Measurements from ENCODE around the gene PDE11A. TPM values are rescaled to one million over a fixed set of nuclear protein-coding genes. Genes with fewer than 3 reads are reported as not detected.

PDE11A gene
- total RNA-seq, 1 experiment from 2014 or later, result 0.61 TPM

DNA sequence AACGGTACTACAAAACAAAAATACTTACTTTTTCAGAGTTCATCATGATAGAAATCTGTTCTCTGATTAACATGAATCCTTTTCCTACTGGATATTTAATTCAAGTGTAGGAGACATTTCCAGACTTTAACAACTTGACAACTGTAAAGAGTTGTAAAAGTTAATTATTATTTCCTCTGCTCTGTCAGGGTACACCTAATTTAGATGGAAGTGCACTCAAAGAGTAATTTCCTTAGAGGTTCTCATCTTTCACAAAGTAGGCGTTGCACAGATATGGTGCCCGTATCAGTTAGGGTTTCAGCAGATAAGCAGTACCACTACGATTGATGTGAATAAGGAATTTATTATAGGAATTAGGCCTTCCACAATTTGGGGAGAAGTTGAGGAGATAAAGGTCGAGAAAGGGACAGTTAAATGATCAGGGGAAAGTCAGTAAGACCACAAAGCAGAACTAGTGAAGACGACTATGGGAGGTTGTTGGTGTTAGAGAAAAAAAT, 16.2 kb upstream of the PDE11A start:
- Histone ChIP-seq H3K79me2 (ENCODE audit: insufficient read depth, low read length) (no peaks in the 10 kb centered on the region), H3K9me3 (ENCODE audit: control insufficient read depth in 1 of 2, insufficient read depth in 1 of 2, low read depth in 1 of 2, low read length in 2 of 2) (no peaks in the 10 kb centered on the region), H3K9me2 (ENCODE audit: insufficient read depth) (no peaks in the 10 kb centered on the region), H2AFZ (ENCODE audit: low read depth, low read length, poor library complexity, severe bottlenecking) (peak overlapping the region; percentile 42), H3K9ac (ENCODE audit: low read length) (no peak overlapping the region), H3K4me3 (replicated peaks in 1 of 2; ENCODE audit: low read depth in 1 of 2, low read length in 2 of 2) (no peak overlapping the region), H3K4me1 (ENCODE audit: control insufficient read depth in 1 of 2, insufficient read depth in 2 of 2, low read length in 2 of 2) (no peaks in the 10 kb centered on the region), H3K27ac (ENCODE audit: low read depth, low read length) (no peak overlapping the region), H3K4me2 (ENCODE audit: low read length) (no peak overlapping the region), H3K27me3 (ENCODE audit: insufficient read depth, low read length) (no peaks in the 10 kb centered on the region), H4K20me1 (ENCODE audit: insufficient read depth) (no peaks in the 10 kb centered on the region), H3K36me3 (ENCODE audit: control insufficient read depth in 1 of 2, insufficient read depth in 2 of 2, low read length in 2 of 2) (no peaks in the 10 kb centered on the region)
- no peak for ATAC-seq
- ChIA-PET CTCF (no interaction called here), POLR2A (no interaction called here), RAD21 (ENCODE audit: low non-redundant PET in 1 of 2, low total read pairs in 2 of 2, uncharacterized antibody in 2 of 2, unreplicated experiment in 2 of 2) (no interaction called here)
- no TSS peak for BruUV-seq (replicated peaks)
- intact Hi-C loops (cut with micrococcal nuclease), result no loop called here
- TF ChIP-seq CBX3 (IDR thresholded peaks at IDR 0.05; ENCODE audit: low read depth), result no peak
- no peak for DNase-seq (ENCODE audit: low read depth, low spot score)

DNA sequence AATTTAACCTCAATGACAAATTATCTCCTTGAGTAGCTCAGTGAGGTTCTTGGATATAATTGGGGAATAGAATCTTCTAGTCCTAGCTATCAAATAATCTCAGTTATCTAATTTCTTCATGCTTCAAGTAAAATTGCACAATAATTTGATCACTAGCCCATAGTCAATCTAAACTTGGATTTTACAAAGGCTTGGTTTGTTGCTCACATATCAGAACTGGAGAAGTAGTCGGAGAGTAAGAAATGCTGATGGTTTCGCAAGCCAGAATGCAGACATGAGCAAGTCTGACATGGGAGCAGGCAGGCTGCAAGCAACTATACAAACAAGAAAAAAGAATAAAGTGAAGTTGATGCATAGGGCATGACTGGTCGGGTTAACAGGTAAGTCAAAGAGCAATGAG, 11.7 kb upstream of the PDE11A start:
- Histone ChIP-seq H3K79me2 (ENCODE audit: insufficient read depth, low read length) (no peaks in the 10 kb centered on the region), H3K27me3 (ENCODE audit: insufficient read depth, low read length) (no peaks in the 10 kb centered on the region), H3K36me3 (ENCODE audit: control insufficient read depth in 1 of 2, insufficient read depth in 2 of 2, low read length in 2 of 2) (no peaks in the 10 kb centered on the region), H3K27ac (ENCODE audit: low read depth, low read length) (no peak overlapping the region), H4K20me1 (ENCODE audit: insufficient read depth) (no peaks in the 10 kb centered on the region), H3K4me2 (ENCODE audit: low read length) (no peak overlapping the region), H3K9me3 (ENCODE audit: control insufficient read depth in 1 of 2, insufficient read depth in 1 of 2, low read depth in 1 of 2, low read length in 2 of 2) (no peaks in the 10 kb centered on the region), H3K4me1 (ENCODE audit: control insufficient read depth in 1 of 2, insufficient read depth in 2 of 2, low read length in 2 of 2) (no peaks in the 10 kb centered on the region), H3K9ac (ENCODE audit: low read length) (no peak overlapping the region), H3K9me2 (ENCODE audit: insufficient read depth) (no peaks in the 10 kb centered on the region), H2AFZ (ENCODE audit: low read depth, low read length, poor library complexity, severe bottlenecking) (no peak overlapping the region), H3K4me3 (replicated peaks in 1 of 2; ENCODE audit: low read depth in 1 of 2, low read length in 2 of 2) (no peak overlapping the region)
- RAD21 ChIA-PET (ENCODE audit: low non-redundant PET in 1 of 2, low total read pairs in 2 of 2, uncharacterized antibody in 2 of 2, unreplicated experiment in 2 of 2), result no interaction called here
- POLR2A ChIA-PET, result no interaction called here
- CTCF ChIA-PET, result no interaction called here
- TF ChIP-seq POLR2AphosphoS5 (IDR thresholded peaks at IDR 0.05; ENCODE audit: low read depth, low read length), result no peak
- no peak for TF ChIP-seq YY1 (IDR thresholded peaks at IDR 0.05; ENCODE audit: extremely low read depth, insufficient replicate concordance, low read depth, low read length)
- TF ChIP-seq REST (IDR thresholded peaks at IDR 0.05; ENCODE audit: low read depth), result no peak
- TF ChIP-seq SRF (IDR thresholded peaks at IDR 0.05; ENCODE audit: low read depth), result no peak
- DNase-seq (ENCODE audit: low read depth, low spot score), result no peak
- intact Hi-C loops (cut with micrococcal nuclease), result no loop called here
- BruUV-seq (replicated peaks), result no TSS peak
- no peak for ATAC-seq
